ENCODE measurements around the gene STXBP3. TPM values are rescaled to one million over a fixed set of nuclear protein-coding genes. Genes with fewer than 3 reads are reported as not detected.
"Not testable (repeated sequence)": the region's sequence is repeated elsewhere in the genome, so short reads cannot be mapped to it uniquely, and the experiment has no call there.

Gene STXBP3
- 30.9 and 38.1 TPM in 2 replicates for total RNA-seq (2014; rRNA removed; shearing (Covaris generic))

GRCh38 chr1:108746382-108747170 is at the start of gene STXBP3:
STXBP3 (plus strand) TSS chr1:108746674; CDS start chr1:108746738, 64 bp downstream.
- DNase-seq (ENCODE audit: low spot score): peak; percentile 94

GRCh38 chr1:108699375-108700332 is 46.8 kb upstream of the STXBP3 start:
- no peak for DNase-seq (ENCODE audit: low spot score)

- DNase-seq (ENCODE audit: low spot score): no peak
Observed at GRCh38 chr1:108701176-108701849, 45.2 kb upstream of the STXBP3 start.

- DNase-seq (ENCODE audit: low spot score): not testable (repeated sequence)
Observed at GRCh38 chr1:108702109-108702508, 44.4 kb upstream of the STXBP3 start.

- DNase-seq (ENCODE audit: low spot score): no peak
Observed at GRCh38 chr1:108703939-108704338, 42.5 kb upstream of the STXBP3 start.

GRCh38 chr1:108704496-108704895 is 42.0 kb upstream of the STXBP3 start:
- DNase-seq (ENCODE audit: low spot score): peak; percentile 14

- DNase-seq (ENCODE audit: low spot score): no peak
Observed at GRCh38 chr1:108706643-108707042, 39.8 kb upstream of the STXBP3 start.

GRCh38 chr1:108708691-108709660 is 37.5 kb upstream of the STXBP3 start:
- DNase-seq (ENCODE audit: low spot score): no peak

GRCh38 chr1:108712606-108713150 is 33.8 kb upstream of the STXBP3 start, which contains the start of gene FNDC7:
FNDC7 (plus strand) TSS chr1:108712908; CDS start chr1:108712934, 26 bp downstream.
- no peak for DNase-seq (ENCODE audit: low spot score)

GRCh38 chr1:108715932-108716331 is 30.5 kb upstream of the STXBP3 start:
- DNase-seq (ENCODE audit: low spot score): no peak

- DNase-seq (ENCODE audit: low spot score): no peak
Observed at GRCh38 chr1:108716437-108717230, 29.8 kb upstream of the STXBP3 start.

- no peak for DNase-seq (ENCODE audit: low spot score)
Observed at GRCh38 chr1:108717774-108718316, 28.6 kb upstream of the STXBP3 start.

GRCh38 chr1:108718927-108719655 is 27.4 kb upstream of the STXBP3 start:
- DNase-seq (ENCODE audit: low spot score): no peak

- peak; percentile 55 for DNase-seq (ENCODE audit: low spot score)
Observed at GRCh38 chr1:108719656-108720435, 26.6 kb upstream of the STXBP3 start.

- DNase-seq (ENCODE audit: low spot score): no peak
Observed at GRCh38 chr1:108722292-108722691, 24.2 kb upstream of the STXBP3 start.

- no peak for DNase-seq (ENCODE audit: low spot score)
Observed at GRCh38 chr1:108725906-108726305, 20.6 kb upstream of the STXBP3 start.

GRCh38 chr1:108728327-108728923 is 18.0 kb upstream of the STXBP3 start:
- DNase-seq (ENCODE audit: low spot score): no peak
